Measurements from ENCODE around the gene MZF1.

MZF1 gene

DNA sequence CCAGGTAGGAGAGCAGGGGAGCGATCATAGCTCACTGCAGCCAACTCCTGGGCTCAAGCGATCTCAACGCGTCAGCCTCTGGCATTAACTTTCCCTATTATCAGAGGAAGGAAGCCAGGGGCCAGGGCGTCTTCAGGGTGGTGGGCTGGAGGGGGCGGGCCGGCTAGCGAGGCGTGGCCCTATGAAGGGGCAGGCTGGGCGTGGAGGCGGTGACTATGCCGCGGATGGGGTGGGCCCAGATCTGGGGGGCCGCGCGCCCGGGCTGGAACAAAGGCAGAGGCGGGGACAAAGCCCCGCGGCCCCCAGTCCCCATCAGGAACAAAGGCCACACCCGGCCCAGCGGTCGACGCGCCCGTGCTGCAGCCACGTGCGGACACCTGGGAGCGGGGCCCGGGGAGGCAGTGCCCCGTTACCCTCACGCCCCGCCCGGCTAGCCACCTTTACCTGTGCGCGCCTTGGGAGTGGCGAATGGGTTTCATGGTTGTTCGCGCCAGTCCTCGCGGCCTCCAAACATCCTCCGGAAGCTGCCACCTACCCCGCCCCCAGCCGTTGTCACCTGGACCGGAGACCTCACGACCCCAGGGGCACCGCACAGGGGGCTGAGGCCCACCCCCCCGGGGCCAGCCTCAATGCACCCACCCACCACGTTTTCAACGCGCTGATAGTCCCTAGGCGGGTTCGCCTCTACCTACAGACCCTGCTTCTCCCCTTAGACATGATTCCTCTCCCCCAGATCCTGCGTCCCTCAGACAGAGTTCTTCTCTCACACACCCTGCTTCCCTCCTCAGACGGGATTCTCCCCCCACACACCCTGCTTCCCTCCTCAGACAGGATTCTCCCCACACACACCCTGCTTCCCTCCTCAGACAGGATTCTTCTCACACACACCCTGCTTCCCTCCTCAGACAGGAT lies 34.6 kb downstream of the MZF1 start:
- DNase-seq = no peak

- DNase-seq = no peak
These were observed 36.0 kb downstream of the MZF1 start for GRCh38 chr19:58536852-58537798.

DNA sequence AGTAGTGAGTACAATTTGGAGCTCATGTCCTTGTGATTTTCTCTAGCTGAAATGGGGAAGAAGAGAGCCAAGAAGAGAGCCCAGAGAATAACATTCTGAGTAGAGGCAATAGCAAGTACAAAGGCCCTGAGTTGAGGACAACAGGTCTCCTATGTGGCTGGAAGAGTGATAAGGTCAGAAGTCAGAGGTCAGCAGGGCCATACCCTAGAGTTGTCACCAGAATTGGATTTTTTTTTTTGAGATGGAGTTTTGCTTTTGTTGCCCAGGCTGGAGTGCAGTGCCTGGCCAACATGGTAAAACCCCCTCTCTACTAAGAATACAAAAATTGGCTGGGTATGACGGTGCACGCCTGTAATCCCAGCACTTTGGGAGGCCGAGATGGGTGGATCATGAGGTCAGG lies 37.3 kb downstream of the MZF1 start:
- no peak for DNase-seq

DNA sequence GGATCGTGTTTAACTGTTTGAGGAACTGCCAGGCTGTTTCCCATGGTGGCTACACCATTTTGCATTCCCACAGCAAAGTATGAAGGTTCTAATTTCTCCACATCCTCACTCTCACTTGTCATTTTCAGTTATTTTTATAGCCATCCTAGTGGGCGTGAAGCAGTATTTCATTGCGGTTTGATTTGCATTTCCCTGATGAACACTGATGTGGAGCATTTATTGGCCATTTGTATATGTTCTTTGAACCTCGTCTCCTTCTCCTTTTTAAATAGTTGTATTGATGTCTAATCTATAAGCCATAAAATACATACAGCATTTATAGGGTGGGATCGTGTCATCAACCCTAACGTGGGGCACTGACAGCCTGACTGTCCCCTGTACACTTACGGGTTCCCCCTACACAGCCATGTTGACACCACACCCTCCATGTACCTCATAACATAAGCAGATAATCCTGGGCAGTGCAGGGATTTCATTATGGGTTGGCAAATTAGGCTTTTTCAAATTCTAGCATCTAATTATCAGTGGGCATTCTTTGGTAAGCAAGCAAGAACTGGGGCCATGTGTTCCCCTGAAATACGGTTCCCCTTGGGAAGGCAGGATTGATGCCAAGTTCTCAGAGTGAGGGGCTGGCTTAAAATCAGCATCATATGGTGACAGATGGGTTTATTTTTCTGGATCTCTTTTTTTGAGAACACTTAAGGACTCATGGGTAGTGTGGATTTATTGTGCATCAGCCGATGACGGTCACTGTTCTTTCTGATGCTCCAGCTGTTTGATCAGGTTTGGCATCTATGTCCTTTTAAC lies 41.9 kb downstream of the MZF1 start:
- no peak for DNase-seq

DNA sequence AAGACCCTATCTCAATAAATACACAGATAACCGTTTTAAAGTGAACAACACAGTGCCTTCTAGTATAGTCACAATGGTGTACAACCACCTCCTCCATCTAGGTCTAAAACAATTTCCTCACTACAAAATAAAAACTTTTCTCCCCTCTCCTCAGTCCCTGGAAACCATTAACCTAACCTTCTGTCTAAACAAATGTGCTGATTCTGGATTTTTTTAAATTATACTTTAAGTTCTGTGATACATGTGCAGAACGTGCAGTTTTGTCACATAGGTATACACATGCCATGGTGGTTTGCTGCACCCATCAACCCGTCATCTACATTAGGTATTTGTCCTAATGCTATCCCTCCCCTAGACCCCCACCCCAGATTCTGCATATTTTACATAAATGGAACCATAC lies 43.7 kb downstream of the MZF1 start:
- no peak for DNase-seq

GRCh38 chr19:58522709-58523108 lies 50.4 kb downstream of the MZF1 start:
- DNase-seq = no peak

- DNase-seq = no peak
These were observed 51.5 kb downstream of the MZF1 start for GRCh38 chr19:58521651-58522050.

DNA sequence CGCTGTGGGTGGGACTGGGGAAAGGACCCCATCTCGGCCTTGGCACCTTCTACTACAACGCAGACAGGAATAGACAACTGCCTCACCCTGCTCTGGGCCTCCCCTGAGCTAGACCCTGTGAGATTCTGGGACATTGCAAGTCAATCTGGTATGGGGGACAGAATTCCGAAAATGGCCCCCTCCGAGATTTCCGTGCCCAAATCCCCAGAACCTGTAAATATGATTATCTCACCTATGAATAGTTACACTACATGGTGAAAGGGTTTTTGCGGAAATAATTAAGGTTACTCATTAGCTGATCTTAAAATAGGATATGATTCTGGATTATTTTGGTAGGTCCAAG lies 52.9 kb downstream of the MZF1 start:
- DNase-seq = no peak

DNA sequence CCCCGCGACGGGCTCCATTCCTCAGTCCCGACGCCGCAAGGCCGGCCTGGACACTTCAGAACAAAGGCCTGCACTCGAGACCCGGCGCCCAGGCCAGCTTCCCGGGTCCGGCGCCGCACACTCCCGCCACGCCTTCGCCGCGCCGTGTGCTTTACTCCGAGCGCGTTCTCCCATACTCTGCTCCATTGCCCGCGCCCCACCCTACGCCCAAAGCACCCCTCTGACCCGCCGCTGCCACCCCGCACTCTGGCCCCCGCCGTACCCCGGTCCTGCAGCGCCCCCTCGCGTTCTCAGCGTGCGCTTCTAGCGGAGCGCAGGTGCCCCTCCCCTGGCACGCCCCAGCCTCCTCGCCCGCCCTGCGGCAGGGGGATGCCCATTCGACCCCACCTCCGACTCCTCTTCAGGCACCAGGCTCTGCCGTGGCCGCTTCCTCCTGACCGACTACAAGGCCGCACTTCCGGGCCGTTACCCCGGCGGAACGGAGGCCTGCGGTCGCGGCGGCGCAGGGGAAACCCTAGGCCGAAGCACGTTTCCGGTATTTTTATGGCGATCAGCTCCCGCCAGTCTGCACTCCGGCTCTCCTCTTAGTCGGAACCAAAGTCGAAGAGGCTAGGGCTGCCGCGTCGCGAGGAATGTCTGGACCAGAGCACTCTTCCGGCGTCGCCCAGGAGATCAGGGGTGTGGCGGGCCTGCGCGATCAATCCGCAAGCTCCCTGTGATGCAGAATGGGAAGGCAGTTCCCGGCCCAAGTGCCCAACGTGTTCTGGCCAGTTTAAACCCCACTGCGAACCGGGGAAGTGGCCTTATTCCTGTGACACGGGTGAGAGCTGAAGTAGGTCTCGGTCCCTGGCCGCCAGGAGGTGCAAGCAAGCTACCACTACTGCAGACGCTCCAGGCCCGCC lies 53.5 kb downstream of the MZF1 start, which contains the start of gene ZBTB45:
ZBTB45 (minus strand) TSS at position 456 of the 902 bp plus-strand sequence. CDS start 2,137 bp downstream, outside the sequence.
- peak; percentile 89 for DNase-seq

DNA sequence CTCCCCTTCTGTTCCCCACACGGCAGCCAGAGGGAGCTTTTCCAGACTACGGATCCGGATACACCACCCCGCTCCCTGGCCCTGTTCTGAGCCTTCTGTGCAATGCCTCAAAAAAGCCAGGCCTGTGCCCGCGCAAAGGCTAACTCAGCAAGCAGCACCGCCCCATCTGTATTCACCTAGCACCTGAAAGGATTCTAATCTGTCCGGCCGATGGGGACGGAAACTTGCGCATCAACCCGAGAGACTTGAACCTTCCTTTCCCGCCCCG lies 54.1 kb downstream of the MZF1 start:
- DNase-seq = peak; percentile 45

DNA sequence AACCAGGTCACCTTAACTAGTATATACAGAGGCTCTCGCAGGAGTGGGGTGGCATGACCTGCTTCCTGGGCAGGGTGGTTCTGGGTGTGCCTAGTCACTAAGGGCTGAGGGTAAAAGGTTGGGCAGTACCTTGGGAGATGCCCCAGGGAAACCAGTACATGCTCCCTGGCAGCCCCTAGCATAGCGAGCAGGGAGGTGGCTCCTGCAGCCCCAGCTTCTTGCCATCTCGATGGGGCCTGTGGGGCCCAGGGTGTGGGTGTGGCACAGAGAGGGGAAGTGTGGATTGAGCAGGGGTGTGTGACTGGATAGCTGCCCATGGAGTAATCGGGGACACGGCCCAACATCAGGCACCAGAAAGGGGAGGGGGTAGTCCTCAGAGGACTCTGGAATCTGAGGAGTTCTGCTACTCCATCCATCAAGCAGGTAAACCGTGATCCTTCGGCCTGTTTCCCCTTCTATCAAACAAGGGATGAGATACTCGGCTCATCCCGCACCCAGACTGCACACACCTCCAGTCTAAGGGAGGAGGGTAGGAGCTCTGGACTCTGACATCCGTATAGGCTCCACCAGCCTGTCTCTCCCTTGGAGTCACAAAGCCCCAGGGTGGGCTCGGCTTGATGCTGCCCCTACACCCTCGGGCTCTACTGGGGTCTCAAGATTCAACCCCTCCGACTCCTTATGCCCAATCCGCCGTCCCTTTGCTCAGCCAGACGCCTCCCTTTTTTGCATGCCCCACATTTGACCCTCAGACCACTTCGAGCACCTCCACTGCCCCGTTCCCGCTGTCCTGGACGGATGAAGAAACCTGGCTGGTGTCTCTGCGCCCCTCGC lies 54.7 kb downstream of the MZF1 start:
- no peak for DNase-seq

- no peak for DNase-seq
These were observed 55.9 kb downstream of the MZF1 start for GRCh38 chr19:58516964-58517833.

DNA sequence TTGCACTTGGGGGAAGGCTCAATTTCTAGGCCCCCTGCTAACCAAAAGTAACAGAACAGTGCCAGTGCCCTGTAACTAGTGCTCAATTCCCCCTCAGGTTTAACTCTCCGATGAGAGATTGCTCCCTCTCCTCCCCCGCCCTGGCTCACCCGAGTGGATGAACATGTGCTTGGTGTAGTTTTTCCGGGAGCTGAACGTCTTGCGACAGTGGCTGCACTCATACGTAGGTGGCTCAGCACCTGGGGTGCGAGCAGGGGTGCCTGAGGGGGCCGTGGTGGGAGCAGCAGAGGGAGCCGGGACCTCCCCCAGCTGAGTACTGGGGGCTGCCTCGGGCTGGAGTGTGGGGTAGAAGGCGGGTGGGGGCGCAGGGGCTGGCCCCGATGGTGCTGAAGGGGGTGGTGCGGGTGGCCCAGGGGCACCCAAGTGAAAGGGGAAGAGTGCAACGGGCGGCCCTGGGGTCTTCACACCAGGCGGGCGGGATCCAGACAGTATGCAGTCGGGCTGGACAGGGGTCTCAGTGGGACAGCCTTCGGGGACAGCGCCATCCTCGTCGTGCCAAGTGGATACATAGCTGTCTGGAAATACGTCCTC lies 56.8 kb downstream of the MZF1 start:
- DNase-seq = no peak

DNA sequence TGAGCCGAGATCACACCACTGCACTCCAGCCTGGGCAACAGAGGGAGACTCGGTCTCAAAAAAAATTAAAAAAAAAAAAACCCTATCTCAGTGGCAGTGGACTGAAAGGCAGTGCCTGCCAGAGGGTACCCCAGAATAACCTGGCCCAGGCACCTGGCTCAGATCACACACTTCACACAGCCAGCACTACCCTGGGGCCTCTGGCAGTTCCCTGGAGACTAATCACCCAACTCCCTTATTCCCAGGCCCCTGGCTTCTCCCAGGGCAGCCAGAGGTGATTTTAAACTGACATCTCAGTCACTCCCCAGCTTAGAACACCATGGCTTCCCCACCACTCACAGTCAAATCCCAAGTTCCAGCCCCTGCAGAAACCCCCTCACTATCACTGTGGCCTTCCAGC lies 57.9 kb downstream of the MZF1 start:
- no peak for DNase-seq

DNA sequence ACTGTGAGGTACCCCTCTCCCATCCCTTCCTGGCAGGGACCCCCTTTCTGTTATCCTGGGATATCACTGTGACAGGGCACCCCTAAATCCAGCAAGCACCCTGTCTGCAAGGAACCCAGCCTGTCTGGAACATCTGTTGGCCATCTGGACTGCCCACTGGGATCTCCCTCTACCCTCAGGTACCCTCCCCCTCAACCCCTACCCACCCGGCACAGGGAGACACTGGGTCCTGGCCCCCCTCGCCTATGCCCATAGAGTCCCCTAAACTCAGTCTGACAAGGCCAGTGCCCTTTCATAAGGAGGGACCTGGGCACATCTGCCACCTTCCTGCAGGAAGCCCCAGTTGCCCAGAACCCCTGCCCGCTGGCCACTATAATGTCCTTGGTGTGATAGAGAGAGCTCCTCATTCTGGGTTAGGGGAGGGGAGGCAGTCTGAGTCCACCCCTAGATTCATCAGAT lies 58.5 kb downstream of the MZF1 start:
- DNase-seq = no peak

GRCh38 chr19:58513694-58514563 lies 59.2 kb downstream of the MZF1 start:
- DNase-seq = peak; percentile 97

- no peak for DNase-seq
These were observed 59.9 kb downstream of the MZF1 start for GRCh38 chr19:58513213-58513693.
